ENCODE results near the gene NR2F1-AS1.

The NR2F1-AS1 gene

DNA sequence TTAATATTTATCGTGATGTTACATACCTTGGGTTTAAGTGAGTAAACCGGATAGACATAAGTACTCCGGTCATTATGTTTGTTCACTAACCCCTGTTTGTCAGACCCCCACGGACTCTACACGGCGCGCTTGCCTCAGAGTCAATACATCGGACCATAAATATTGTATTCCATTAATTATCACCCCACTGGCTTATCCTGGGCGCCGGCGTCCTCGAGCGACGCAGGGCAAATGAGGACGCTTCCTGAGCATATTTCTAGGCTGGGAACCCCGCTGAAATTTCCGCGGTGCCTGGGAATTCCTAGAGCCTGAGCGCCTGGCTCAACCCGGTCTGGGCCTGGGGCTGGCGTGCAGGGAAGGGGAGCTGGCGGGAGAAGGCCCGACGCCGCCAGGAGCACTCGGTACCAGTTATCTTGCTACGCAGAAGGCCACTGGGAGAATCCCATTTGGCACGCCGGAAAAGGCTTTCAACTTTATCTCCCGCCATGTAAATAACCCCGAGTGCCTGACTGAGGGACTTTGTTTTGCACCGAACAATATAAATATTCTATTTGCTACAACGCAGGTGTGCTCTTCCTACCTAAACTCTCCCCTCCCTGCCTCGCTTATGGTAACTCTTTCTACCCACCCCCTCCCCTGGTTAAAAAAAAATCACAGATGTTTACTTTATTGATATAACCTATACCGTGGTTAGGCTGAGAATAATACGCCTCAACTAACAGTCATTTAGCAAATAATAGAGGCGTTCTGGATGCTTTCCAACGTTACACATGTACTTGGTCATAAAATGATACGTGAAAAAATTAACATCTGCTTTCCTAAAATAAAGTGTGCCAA lies 21.4 kb upstream of the NR2F1-AS1 start:
- no peak for DNase-seq

DNA sequence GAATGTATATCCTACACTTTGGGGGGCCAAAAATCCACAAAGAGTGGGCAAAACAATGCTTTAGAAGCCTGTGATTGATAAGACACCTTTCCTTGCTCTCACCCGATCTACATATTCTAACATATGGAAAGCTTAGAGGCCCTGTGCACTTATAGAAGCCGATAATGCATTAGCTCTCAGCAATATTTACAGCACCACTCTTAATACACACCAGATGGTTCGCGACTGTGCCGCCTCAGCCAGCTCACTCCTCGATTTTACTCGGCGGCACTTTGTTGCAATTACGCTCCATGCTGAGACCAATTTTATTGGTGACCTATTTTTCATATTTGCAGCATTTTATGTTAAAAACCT lies 20.8 kb upstream of the NR2F1-AS1 start:
- no peak for DNase-seq

GRCh38 chr5:93601071-93601801 lies 20.2 kb upstream of the NR2F1-AS1 start:
- no peak for DNase-seq

DNA sequence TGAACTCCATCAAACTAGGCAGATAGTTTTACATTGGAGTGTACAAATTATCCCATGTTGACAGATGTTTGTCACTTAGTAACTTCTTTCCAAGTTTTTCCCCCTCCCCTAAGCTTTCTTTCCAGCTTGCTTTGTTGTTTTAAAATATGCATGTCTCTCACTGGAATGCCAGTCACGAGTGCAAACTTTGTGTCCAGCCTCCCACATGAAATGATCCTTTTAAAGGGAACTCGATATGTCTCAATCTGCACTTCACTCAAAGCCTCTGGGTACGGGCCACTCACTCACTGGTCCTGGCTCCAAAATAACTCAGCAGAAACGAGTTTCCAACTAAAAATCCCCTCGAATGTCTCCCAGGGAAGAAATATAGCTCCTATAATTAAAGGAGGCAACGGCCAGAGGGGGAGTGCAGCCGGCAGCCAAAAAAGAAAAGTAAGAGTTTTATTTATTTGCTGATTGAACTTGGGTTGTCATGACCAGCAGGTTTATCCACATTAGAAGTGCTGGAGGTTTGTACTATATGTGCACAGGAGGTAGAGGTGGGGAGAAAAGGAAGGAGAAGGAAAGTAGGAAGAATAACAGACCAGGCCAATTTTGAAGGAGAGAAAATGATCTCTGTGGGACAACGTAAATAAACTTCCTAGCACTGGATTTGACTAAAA lies 19.5 kb upstream of the NR2F1-AS1 start:
- DNase-seq = no peak

DNA sequence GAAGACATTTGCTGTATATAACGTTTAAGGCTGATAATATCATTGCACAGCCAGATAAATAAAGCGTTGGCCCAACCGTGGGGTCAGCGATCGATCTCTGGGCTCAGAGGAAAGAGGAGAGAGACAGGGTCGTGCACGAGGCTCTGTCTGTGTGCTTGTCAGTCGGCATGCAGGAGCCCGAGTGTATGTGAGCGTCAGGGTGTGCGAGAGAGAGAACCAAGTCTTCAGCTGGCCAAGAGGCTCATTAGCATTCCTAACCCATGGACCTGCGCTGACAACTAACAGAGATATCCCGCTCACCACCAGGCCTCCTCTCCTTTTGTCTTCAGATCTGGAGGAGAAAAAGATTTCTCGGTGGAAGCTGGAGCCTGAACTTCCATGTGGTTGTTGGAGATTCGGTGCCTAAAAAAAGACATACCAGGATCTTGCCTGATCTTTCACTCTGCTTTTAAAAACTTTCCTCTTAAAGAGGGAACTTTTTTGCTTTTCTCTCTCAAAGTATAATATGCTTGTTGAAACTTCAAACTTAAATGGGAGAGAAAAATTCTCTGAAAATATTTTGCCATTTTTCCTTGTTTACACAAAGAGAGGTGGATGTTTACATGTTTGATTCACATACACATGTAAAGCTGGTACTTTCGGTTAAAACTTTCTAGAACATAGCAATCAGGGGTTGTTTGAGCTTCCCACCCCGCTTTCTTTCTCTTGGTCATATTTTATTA lies 18.5 kb upstream of the NR2F1-AS1 start:
- no peak for DNase-seq

DNA sequence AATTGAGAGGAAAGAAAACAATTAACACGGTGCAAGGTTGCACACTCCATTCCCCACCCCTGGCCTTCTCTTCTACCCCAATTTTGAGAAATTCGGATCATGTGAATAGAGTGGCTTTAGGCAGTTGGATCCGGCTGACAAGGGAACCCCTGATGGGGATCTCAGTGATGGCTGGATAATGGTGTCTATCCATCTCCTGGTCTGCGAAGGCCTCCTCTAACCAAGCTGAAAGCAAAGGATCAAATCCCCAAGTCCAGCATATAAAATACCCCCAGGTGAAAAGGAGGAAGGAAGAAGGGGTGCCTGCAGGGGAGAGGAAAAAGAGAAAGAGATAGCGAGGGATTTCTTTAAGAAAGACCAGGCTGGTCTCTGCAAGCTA lies 18.0 kb upstream of the NR2F1-AS1 start:
- no peak for DNase-seq

DNA sequence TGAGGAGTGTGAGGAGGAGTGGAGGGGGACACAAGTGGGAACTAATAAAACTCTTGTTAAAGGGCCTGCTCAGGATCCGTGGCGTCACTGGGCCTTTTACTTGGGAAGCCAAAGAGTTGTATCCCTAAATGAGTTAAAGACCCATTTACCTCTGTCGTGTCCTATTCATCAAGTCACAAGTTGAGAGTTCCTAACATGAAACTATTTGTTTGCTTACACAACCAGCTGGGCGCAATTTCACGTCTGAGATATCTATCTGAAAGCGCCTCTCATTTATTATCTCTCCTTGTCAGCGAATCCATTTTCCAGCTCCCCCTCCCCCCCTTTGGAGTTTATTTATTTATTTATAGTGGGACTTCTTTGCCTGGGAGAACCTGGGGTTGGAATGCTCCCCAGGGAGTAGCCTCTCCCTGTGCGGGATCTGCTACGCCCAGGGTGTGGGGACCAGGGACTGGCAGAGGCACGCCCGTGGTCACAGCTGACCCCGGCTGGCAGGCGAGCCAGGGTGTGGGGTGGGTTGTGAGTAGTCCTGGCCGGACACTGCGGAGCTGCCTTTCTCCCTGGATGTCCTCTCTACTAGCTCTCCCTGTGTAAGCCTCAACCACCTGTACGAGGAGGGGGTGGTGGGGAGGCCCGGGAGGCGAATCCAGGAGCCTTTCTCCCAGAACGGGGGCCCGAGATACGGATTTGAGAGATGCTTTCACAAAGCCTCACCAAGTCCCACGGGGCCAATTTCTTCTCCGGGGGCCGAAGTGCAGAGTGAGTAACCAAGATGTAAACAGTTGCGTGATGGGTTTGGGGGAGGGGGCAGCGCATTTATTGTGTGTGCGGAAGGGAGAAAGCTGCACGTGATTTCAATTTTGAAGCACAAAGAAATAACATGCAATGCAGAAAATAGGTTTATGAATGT lies 17.3 kb upstream of the NR2F1-AS1 start:
- DNase-seq = no peak

GRCh38 chr5:93596676-93597490 lies 15.9 kb upstream of the NR2F1-AS1 start:
- no peak for DNase-seq

- DNase-seq = no peak
Measured at GRCh38 chr5:93596310-93596675, 15.3 kb upstream of the NR2F1-AS1 start.

DNA sequence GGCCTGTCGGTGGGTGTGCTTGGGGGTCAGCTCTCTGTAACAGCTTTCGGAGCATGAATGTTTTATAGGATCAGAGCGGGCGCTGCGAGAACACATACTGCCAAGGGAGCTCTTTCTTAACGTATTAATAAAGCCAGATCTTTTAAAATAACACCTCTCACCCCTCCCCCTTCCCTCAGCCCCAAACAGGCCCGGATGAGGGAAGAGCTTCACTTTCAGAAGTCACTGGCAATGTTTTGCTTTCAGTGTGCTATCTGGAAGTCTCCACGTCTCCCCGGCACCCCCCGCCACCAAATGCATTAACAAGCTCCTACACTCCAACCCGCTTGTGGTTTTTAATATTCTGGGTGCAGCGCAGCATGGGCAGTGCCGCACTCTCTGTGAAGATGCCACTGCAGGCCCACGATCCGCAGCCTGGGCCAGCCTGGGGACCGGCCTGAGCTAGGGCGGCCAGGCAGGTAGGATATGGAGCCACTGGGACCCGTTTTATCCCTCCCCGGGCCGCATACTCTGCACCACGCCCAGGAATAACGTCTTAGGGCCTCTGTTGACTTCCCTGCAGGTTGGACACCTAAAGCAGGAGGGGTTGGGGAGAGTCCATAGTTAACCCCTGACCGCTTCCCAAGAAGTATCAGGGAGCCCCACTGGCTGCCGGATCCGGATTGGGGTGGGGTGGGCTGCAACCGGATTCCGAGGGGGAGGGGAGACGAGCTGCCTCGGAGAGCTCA lies 14.6 kb upstream of the NR2F1-AS1 start:
- no peak for DNase-seq

DNA sequence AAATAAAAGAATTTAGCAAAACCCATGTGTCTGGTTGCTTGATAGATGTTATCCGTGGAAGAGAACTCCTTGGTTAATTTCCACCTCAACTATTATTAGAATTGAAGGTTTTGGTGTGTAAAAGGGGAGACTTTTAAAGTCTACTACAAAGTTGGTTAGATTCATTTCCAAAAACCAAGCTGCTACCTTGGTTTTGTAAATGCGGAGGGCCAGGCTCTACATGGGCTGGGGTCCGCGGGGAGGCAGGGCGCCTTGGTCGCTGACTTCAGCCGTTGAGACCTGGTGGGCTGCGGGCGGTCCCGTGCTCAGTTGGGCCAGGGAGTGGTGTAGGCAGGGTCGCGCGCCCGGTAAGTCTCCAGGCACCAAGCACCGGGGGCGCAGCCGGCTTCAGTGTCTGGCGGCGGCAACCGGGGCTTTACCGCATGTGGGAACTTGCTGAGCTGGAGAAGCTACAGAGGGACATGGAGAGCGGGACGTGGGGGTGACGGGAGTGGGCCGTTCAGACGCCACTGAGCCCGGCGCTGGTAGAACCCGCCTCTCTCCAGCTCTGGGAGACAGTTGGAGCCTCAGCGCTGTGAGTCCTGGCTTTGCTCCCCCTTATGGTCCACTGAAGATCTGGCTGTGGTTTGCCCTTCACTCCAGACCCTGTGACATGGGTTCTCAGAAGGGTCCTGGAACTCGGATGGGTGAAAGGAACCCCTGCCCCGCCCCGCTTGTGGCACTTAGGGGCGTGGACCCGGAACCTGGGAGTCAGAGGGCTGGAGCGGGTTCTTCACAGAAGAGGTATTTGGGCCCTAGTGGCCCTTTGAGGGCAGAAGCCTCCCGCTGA lies 13.8 kb upstream of the NR2F1-AS1 start:
- no peak for DNase-seq

DNA sequence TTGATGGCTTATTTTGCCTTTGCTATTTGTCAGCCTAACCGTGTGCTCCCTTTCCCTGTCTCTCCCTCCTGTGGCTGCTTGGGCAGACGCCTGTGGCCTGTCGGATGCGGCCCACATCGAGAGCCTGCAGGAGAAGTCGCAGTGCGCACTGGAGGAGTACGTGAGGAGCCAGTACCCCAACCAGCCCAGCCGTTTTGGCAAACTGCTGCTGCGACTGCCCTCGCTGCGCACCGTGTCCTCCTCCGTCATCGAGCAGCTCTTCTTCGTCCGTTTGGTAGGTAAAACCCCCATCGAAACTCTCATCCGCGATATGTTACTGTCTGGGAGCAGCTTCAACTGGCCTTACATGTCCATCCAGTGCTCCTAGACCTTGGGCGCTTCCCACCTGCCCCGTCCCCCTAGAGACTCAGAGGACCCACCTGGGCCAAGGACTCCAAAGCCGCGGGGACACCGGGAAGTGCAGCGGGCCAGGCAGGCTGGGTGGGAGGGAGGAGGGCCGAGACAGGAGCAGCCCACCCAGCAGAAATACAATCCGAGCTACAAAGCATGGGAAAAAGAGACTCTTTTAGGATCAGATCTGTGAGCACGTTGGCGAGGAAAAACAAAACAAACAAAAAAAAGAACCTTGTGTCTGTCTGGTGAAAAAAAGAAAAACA lies 12.6 kb upstream of the NR2F1-AS1 start:
- DNase-seq = no peak

DNA sequence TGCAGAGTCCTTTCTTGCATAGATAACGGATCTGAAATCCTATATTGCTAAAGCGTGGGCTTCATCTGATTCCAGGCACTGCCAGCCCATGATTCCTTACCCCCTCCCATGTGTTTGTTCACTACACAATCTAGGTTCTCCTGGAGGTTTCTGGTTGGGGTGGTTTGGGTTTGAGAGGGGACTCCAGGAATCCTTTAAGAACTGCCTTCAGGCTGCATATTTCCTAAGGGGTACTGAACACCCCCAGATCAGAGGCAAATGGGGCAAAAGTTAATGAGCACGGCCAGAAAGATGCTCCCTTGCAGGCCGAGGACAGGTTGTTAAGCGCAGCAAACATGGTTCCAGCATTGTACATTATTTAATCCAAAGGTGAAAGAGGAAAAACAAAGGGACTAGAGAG lies 11.9 kb upstream of the NR2F1-AS1 start:
- no peak for DNase-seq

GRCh38 chr5:93591323-93591945 lies 10.4 kb upstream of the NR2F1-AS1 start:
- no peak for DNase-seq

DNA sequence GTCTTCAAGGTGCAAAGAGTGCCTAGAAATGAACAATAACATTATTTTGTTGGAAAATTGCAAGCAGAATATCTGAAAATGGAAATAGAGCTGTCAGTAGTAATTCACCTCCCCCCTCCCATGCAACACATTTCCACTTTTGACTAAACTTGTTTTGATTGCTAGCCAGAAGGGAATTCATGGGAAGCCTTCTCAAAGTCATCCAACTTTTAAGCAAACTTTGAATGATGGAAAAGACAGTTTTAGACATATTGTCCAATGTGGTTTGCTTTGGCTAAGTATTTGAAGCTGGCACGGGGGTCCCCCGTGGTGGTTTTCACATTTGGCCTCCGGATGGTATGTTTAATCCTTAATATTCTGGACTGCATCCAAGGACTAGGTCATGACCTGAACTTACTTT lies 9.5 kb upstream of the NR2F1-AS1 start:
- DNase-seq = no peak

GRCh38 chr5:93589829-93590215 lies 8.8 kb upstream of the NR2F1-AS1 start:
- DNase-seq = no peak

- no peak for DNase-seq
Measured at GRCh38 chr5:93589152-93589828, 8.3 kb upstream of the NR2F1-AS1 start.
